K562 (cell line): Measurements from ENCODE around the gene PIK3R1. TPM values are rescaled to one million over a fixed set of nuclear protein-coding genes. Genes with fewer than 3 reads are reported as not detected.

Experiments used
- ARID3B ChIP-seq: fragments of 250-450 bp; sonication (Bioruptor Pico); IDR thresholded peaks from 2 replicates; pipeline ENCODE4 v1.4.0; 2020; ENCODE audit warnings: borderline replicate concordance
- ESRRA ChIP-seq: fragments of 450-650 bp; IDR thresholded peaks from 2 replicates; pipeline ENCODE4 v1.6.1; 2014; ENCODE audit warnings: low read depth, mild to moderate bottlenecking, moderate library complexity, borderline replicate concordance
- EZH2 ChIP-seq: IDR thresholded peaks from 2 replicates; pipeline ENCODE4 v1.6.1; 2012; ENCODE audit warnings: low read depth, mild to moderate bottlenecking, inconsistent platforms, low read length, borderline replicate concordance
- FOXK2 ChIP-seq, 2 experiments: fragments of 450-650 bp; IDR thresholded peaks in 1 of 2; conservative IDR thresholded peaks in 1 of 2; 2 replicates each; pipeline ENCODE4 v1.6.1; 2016; ENCODE audit warnings: low read depth in 2 of 2, mild to moderate bottlenecking in 1 of 2
- HDAC6 ChIP-seq: IDR thresholded peaks from 2 replicates; pipeline ENCODE4 v1.6.1; 2012; ENCODE audit warnings: low read depth, mild to moderate bottlenecking, control low read depth, inconsistent platforms, low read length, moderate library complexity
- NFYB ChIP-seq: IDR thresholded peaks from 2 replicates; pipeline ENCODE4 v1.6.1; 2011; ENCODE audit warnings: mild to moderate bottlenecking, moderate library complexity; ENCODE audit not compliant: insufficient read length; ENCODE audit errors: extremely low read depth
- PHF8 ChIP-seq: fragments of 200-600 bp; sonication (generic); IDR thresholded peaks from 2 replicates; pipeline ENCODE4 v1.6.1; 2012; ENCODE audit warnings: mixed run types, mild to moderate bottlenecking, inconsistent platforms, low read length, moderate library complexity, borderline replicate concordance
- PRMT5 ChIP-seq: sonication (generic); formaldehyde crosslinking; IDR thresholded peaks from 2 replicates; pipeline ENCODE4 v1.5.0; 2020; ENCODE audit warnings: missing genetic modification reagents
- RHOXF2B ChIP-seq: fragments of 250-450 bp; sonication (Bioruptor Pico); conservative IDR thresholded peaks from 2 replicates; pipeline ENCODE4 v1.5.1; 2021
- TBL1XR1 ChIP-seq, 2 experiments: IDR thresholded peaks; 2 replicates each; pipeline ENCODE4 v1.6.1; 2012; ENCODE audit warnings: improper control_type of control experiment in 2 of 2, low read length in 2 of 2, mild to moderate bottlenecking in 1 of 2
- TEAD4 ChIP-seq, 2 experiments: sonication (generic) in 1 of 2; formaldehyde crosslinking in 1 of 2; IDR thresholded peaks; 2 replicates each; pipeline versions ENCODE4 v1.6.1 to v1.8.0; 2012 to 2022; ENCODE audit warnings: borderline replicate concordance in 1 of 2, inconsistent platforms in 1 of 2, low read length in 1 of 2, mild to moderate bottlenecking in 1 of 2, missing genetic modification reagents in 1 of 2
- YY1 ChIP-seq, 3 experiments: IDR thresholded peaks; 2 replicates each; pipeline ENCODE4 v1.6.1; 2011; ENCODE audit warnings: low read length in 2 of 3, mild to moderate bottlenecking in 2 of 3, moderate library complexity in 2 of 3, borderline replicate concordance in 1 of 3, control low read depth in 1 of 3, low read depth in 1 of 3; ENCODE audit not compliant: insufficient read depth in 3 of 3, insufficient replicate concordance in 2 of 3, control insufficient read depth in 1 of 3, insufficient read length in 1 of 3; ENCODE audit errors: extremely low read depth in 1 of 3
- ZFX ChIP-seq: sonication (generic); formaldehyde crosslinking; IDR thresholded peaks from 2 replicates; pipeline ENCODE4 v1.8.0; 2022; ENCODE audit warnings: mild to moderate bottlenecking, missing genetic modification reagents, moderate library complexity
- ZNF57 ChIP-seq: fragments of 450-650 bp; formaldehyde crosslinking; IDR thresholded peaks from 2 replicates; pipeline ENCODE4 v1.4.0; 2020; ENCODE audit warnings: mild to moderate bottlenecking, moderate library complexity
- ZNF696 ChIP-seq: fragments of 250-450 bp; sonication (Bioruptor Pico); conservative IDR thresholded peaks from 2 replicates; pipeline ENCODE4 v1.4.0; 2020; ENCODE audit warnings: mild to moderate bottlenecking, moderate library complexity
- ZNF75A ChIP-seq: fragments of 450-650 bp; formaldehyde crosslinking; IDR thresholded peaks from 2 replicates; pipeline ENCODE4 v1.4.0; 2020; ENCODE audit warnings: mild to moderate bottlenecking
- ZNF780A ChIP-seq: fragments of 250-450 bp; sonication (Bioruptor Pico); IDR thresholded peaks from 2 replicates; pipeline ENCODE4 v1.5.0; 2021; ENCODE audit warnings: mild to moderate bottlenecking
- ZNF79 ChIP-seq: fragments of 250-450 bp; sonication (Bioruptor Pico); IDR thresholded peaks from 2 replicates; pipeline ENCODE4 v1.4.0; 2020; ENCODE audit warnings: low read depth, mild to moderate bottlenecking, moderate library complexity
- polyA plus RNA-seq, 8 experiments: library from polyadenylated mRNA; depleted of rRNA in 4 of 8; stranded (reverse) in 5 of 8; unstranded in 3 of 8; fragments of >200 nt; fragmentation: Nextera tagmentation in 2 of 8; fragmentation: Illumina TruSeq in 1 of 8; extraction: Ambion mirVana in 2 of 8; extraction: Trizol in 1 of 8; gene quantifications; 2 replicates each; pipeline versions ENCODE4 v1.2.1 to v1.2.3, GENCODE V29; 2011 to 2014; ENCODE audit warnings: inconsistent platforms in 1 of 8, missing spikeins in 1 of 8
- total RNA-seq, 7 experiments: library from RNA; depleted of rRNA in 6 of 7; stranded (reverse); fragments of >200 nt in 6 of 7; fragmentation: Illumina TruSeq in 2 of 7; extraction: Trizol in 2 of 7; gene quantifications; 2 replicates each; pipeline versions ENCODE4 v1.2.1 to v1.2.3, GENCODE V29; 2011 to 2021; ENCODE audit warnings: low replicate concordance in 1 of 7
- TF ChIP-seq, protein P1 (sequence below): fragments of 450-650 bp; formaldehyde crosslinking; IDR thresholded peaks from 2 replicates; pipeline ENCODE4 v1.4.0; 2020; ENCODE audit warnings: mild to moderate bottlenecking
- TF ChIP-seq, protein P2 (sequence below): fragments of 150-350 bp; conservative IDR thresholded peaks from 2 replicates; pipeline ENCODE4 v1.6.1; 2014; ENCODE audit warnings: low read length
- TF ChIP-seq, protein P3 (sequence below): sonication (generic); formaldehyde crosslinking; IDR thresholded peaks from 2 replicates; pipeline ENCODE4 v1.8.1; 2022; ENCODE audit warnings: missing genetic modification reagents

The PIK3R1 gene
- total and polyA plus RNA-seq, 9 of the 15 experiments (the other 6 are each of a cell fraction or from before 2014, with no cell fraction given): 1.1 to 9.7 (median 4.8) TPM

DNA sequence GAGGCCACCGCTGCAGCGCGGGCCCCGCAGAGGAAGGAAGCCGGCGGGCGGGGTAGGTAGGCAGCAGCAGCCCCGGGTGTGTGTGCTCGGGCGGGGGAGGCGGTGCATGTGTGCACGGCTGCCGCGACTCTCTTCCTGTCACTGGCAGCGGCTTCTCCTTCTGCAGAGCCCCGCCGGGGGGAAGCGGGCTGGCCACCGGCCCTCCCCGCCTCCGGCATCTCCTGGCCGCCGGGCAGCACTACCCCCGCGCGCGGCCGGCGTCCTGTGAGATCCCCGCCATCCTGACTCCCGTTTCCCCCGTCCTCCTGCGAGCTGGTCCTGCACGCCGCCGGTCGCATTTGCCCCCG is 315 bp downstream of the PIK3R1 start (continued):
- TF ChIP-seq, protein P1, sequence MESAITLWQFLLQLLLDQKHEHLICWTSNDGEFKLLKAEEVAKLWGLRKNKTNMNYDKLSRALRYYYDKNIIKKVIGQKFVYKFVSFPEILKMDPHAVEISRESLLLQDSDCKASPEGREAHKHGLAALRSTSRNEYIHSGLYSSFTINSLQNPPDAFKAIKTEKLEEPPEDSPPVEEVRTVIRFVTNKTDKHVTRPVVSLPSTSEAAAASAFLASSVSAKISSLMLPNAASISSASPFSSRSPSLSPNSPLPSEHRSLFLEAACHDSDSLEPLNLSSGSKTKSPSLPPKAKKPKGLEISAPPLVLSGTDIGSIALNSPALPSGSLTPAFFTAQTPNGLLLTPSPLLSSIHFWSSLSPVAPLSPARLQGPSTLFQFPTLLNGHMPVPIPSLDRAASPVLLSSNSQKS (CRISPR knock-in tag): no peak
- TF ChIP-seq ZNF696 (CRISPR knock-in tag) (no peak), RHOXF2B (CRISPR knock-in tag) (no peak), EZH2 (no peak), NFYB (no peak), ARID3B (CRISPR knock-in tag) (no peak), PHF8 (no peak), ZNF75A (CRISPR knock-in tag) (no peak), PRMT5 (CRISPR knock-in tag) (no peak), TEAD4 (IDR thresholded peaks at IDR 0.05; ENCODE audit: low read length) (no peak), TEAD4 (CRISPR knock-in tag; IDR thresholded peaks at IDR 0.05; ENCODE audit: borderline replicate concordance) (no peak), ESRRA (no peak), TBL1XR1 (IDR thresholded peaks at IDR 0.05; ENCODE audit: low read length in 2 of 2) (no peak), ZNF780A (no peak), HDAC6 (no peak), FOXK2 (conservative IDR thresholded peaks at IDR 0.05 in 1 of 2, IDR thresholded peaks at IDR 0.05 in 1 of 2; ENCODE audit: low read depth in 2 of 2) (no peak), ZNF57 (CRISPR knock-in tag) (no peak), YY1 (IDR thresholded peaks at IDR 0.05; ENCODE audit: borderline replicate concordance in 1 of 3, control insufficient read depth in 1 of 3, extremely low read depth in 1 of 3, insufficient read depth in 3 of 3, insufficient read length in 1 of 3, insufficient replicate concordance in 2 of 3, low read depth in 1 of 3, low read length in 2 of 3) (no peak), ZNF79 (CRISPR knock-in tag) (no peak), ZFX (no peak)
- TF ChIP-seq, protein P2, sequence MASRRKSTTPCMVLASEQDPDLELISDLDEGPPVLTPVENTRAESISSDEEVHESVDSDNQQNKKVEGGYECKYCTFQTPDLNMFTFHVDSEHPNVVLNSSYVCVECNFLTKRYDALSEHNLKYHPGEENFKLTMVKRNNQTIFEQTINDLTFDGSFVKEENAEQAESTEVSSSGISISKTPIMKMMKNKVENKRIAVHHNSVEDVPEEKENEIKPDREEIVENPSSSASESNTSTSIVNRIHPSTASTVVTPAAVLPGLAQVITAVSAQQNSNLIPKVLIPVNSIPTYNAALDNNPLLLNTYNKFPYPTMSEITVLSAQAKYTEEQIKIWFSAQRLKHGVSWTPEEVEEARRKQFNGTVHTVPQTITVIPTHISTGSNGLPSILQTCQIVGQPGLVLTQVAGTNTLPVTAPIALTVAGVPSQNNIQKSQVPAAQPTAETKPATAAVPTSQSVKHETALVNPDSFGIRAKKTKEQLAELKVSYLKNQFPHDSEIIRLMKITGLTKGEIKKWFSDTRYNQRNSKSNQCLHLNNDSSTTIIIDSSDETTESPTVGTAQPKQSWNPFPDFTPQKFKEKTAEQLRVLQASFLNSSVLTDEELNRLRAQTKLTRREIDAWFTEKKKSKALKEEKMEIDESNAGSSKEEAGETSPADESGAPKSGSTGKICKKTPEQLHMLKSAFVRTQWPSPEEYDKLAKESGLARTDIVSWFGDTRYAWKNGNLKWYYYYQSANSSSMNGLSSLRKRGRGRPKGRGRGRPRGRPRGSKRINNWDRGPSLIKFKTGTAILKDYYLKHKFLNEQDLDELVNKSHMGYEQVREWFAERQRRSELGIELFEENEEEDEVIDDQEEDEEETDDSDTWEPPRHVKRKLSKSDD: no peak
- TF ChIP-seq, protein P3, sequence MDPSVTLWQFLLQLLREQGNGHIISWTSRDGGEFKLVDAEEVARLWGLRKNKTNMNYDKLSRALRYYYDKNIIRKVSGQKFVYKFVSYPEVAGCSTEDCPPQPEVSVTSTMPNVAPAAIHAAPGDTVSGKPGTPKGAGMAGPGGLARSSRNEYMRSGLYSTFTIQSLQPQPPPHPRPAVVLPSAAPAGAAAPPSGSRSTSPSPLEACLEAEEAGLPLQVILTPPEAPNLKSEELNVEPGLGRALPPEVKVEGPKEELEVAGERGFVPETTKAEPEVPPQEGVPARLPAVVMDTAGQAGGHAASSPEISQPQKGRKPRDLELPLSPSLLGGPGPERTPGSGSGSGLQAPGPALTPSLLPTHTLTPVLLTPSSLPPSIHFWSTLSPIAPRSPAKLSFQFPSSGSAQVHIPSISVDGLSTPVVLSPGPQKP (CRISPR knock-in tag): no peak
